Endodermal cell (in vitro differentiated cells): ENCODE measurements around the gene KIAA0825. TPM values are rescaled to one million over a fixed set of nuclear protein-coding genes. Genes with fewer than 3 reads are reported as not detected.

Source experiments
- DNase-seq: peaks from one replicate; pipeline ENCODE4 v3.0.0-alpha.2; 2017
- H3K27ac ChIP-seq: 2 replicates; pipeline ENCODE4 v1.5.1; 2013; ENCODE audit warnings: mild to moderate bottlenecking, low read depth, low read length, moderate library complexity
- H3K27me3 ChIP-seq: 2 replicates; pipeline ENCODE4 v1.6.1; 2013; ENCODE audit warnings: mild to moderate bottlenecking, low read length, moderate library complexity; ENCODE audit not compliant: insufficient read depth, control insufficient read depth, poor library complexity, severe bottlenecking
- H3K36me3 ChIP-seq: 2 replicates; pipeline ENCODE4 v1.7.0; 2013; ENCODE audit warnings: mild to moderate bottlenecking, low read length, moderate library complexity; ENCODE audit not compliant: control insufficient read depth, insufficient read depth
- H3K4me1 ChIP-seq: one replicate; pipeline ENCODE4 v1.7.0; 2013; ENCODE audit warnings: low read length; ENCODE audit not compliant: control insufficient read depth, insufficient read depth
- H3K4me3 ChIP-seq: 2 replicates; pipeline ENCODE4 v1.5.1; 2013; ENCODE audit warnings: mild to moderate bottlenecking, low read length, moderate library complexity
- H3K9ac ChIP-seq: 2 replicates; pipeline ENCODE4 v1.6.1; 2013; ENCODE audit warnings: mild to moderate bottlenecking, low read length, moderate library complexity; ENCODE audit not compliant: poor library complexity, severe bottlenecking; ENCODE audit errors: extremely low read depth
- H3K9me3 ChIP-seq: 2 replicates; pipeline ENCODE4 v1.6.1; 2013; ENCODE audit warnings: mild to moderate bottlenecking, low read length, moderate library complexity; ENCODE audit not compliant: control insufficient read depth
- H3K27ac Mint-ChIP-seq: 2 replicates; pipeline ENCODE4 v1.8.0; 2020; ENCODE audit warnings: mixed read lengths
- H3K27me3 Mint-ChIP-seq: 2 replicates; pipeline ENCODE4 v1.8.0; 2021; ENCODE audit warnings: mild to moderate bottlenecking, mixed read lengths; ENCODE audit not compliant: insufficient read depth
- H3K36me3 Mint-ChIP-seq: 2 replicates; pipeline ENCODE4 v1.8.0; 2020; ENCODE audit warnings: low read depth, mixed read lengths
- H3K4me1 Mint-ChIP-seq: 2 replicates; pipeline ENCODE4 v1.8.0; 2020; ENCODE audit warnings: mixed read lengths
- H3K4me3 Mint-ChIP-seq: 2 replicates; pipeline ENCODE4 v1.8.0; 2020; ENCODE audit warnings: mild to moderate bottlenecking, moderate library complexity, mixed read lengths
- H3K9me3 Mint-ChIP-seq: 2 replicates; pipeline ENCODE4 v1.8.0; 2020; ENCODE audit warnings: mild to moderate bottlenecking, mixed read lengths
- CTCF ChIP-seq: fragments of 200-600 bp; sonication (generic); conservative IDR thresholded peaks from 2 replicates; pipeline ENCODE4 v1.5.0; 2021; ENCODE audit warnings: antibody characterized with exemption, mild to moderate bottlenecking
- WGBS, 2 experiments: methylation state at CpG; one replicate each; pipeline versions ENCODE4 v1.1.5 to v1.1.7; 2013; ENCODE audit warnings: missing lambda C conversion rate in 2 of 2, mixed read lengths in 1 of 2; ENCODE audit not compliant: insufficient coverage in 1 of 2, insufficient read length in 1 of 2; 5-methylcytosine and 5-hydroxymethylcytosine counted together
- total RNA-seq, 2 donors: library from RNA; stranded (reverse); fragmentation: NEBNext Ultra II Directional in 1 of 2; extraction: Animal tissue kit (Norgen Biotek cat#: 25700) in 1 of 2; gene quantifications; 2 replicates in 1 of 2; 3 replicates in 1 of 2; pipeline ENCODE4 v1.2.1, GENCODE V29; 2021

The KIAA0825 gene
- total RNA-seq, 2 donors from 2014 or later: 2.6 to 3.1 TPM

DNA sequence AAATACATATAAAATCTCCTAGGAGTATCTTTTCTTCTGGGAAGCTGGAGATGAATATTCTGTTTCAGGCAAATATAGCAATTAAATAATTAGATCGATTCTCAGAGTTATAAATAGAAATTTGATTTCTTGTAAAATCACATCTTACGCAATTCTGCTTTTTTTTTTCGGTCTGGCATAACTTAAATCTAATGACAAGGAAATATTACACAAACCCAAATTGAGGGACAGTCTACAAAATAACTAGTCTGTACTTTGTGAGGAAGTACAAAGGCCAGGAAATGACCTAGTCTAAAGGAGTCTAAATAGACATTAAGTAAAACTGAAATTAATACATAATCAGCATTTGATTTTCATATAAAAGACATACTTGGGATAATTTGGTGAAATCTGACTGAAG is 133.3 kb downstream of the KIAA0825 start:
- Mint-ChIP-seq H3K36me3 (no peaks in the 10 kb centered on the region), H3K27ac (no peak overlapping the region), H3K4me3 (no peak overlapping the region), H3K4me1 (no peaks in the 10 kb centered on the region), H3K9me3 (no peaks in the 10 kb centered on the region), H3K27me3 (no peaks in the 10 kb centered on the region)
- TF ChIP-seq CTCF: no peak
- H3K9ac ChIP-seq: no peak overlapping the region
- H3K4me3 ChIP-seq: no peak overlapping the region
- no peaks in the 10 kb centered on the region for H3K36me3 ChIP-seq
- no peak for DNase-seq
- 96% methylated on average over 3 of the region's 3 CpGs; no CpG with 5 or more reads in 1 of the 2 experiments for WGBS, 2 experiments
- H3K27ac ChIP-seq: no peak overlapping the region
- no peaks in the 10 kb centered on the region for H3K9me3 ChIP-seq
- H3K27me3 ChIP-seq: no peaks in the 10 kb centered on the region
- H3K4me1 ChIP-seq: no peaks in the 10 kb centered on the region

DNA sequence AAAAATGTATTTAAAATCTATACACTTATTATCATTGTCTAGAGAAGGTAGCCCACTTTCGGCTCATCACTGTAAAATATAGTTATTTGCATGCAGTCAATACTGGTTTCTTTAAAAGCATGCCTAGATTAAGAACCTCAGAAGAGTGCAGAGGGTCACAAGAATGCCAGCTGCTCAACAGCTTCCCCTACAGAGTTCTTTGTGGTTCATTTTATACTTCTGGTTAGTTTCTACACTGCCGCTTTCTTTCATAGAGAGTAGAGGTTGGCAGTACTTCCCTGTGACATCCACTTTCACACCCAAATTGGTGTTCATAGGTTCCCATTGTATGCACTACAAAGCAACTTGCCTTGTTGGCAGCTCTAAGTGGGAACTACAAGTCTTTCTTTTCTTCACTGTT is 137.3 kb downstream of the KIAA0825 start:
- no peak overlapping the region for H3K4me3 ChIP-seq
- H3K4me1 Mint-ChIP-seq: no peaks in the 10 kb centered on the region
- no peaks in the 10 kb centered on the region for H3K36me3 ChIP-seq
- no peak for DNase-seq
- H3K27ac ChIP-seq: no peak overlapping the region
- no peak overlapping the region for H3K4me3 Mint-ChIP-seq
- TF ChIP-seq CTCF: no peak
- no peaks in the 10 kb centered on the region for H3K9me3 Mint-ChIP-seq
- H3K27ac Mint-ChIP-seq: no peak overlapping the region
- no peaks in the 10 kb centered on the region for H3K27me3 Mint-ChIP-seq
- 98% methylated on average over 2 of the region's 2 CpGs; no CpG with 5 or more reads in 1 of the 2 experiments for WGBS, 2 experiments
- H3K4me1 ChIP-seq: no peaks in the 10 kb centered on the region
- no peak overlapping the region for H3K9ac ChIP-seq
- H3K9me3 ChIP-seq: no peaks in the 10 kb centered on the region
- H3K36me3 Mint-ChIP-seq: no peaks in the 10 kb centered on the region
- no peaks in the 10 kb centered on the region for H3K27me3 ChIP-seq

- H3K9ac ChIP-seq: no peak overlapping the region
- no peaks in the 10 kb centered on the region for H3K27me3 ChIP-seq
- no peak for TF ChIP-seq CTCF
- H3K27ac ChIP-seq: no peak overlapping the region
- H3K9me3 Mint-ChIP-seq: no peaks in the 10 kb centered on the region
- H3K36me3 ChIP-seq: no peaks in the 10 kb centered on the region
- H3K27ac Mint-ChIP-seq: no peak overlapping the region
- H3K9me3 ChIP-seq: no peaks in the 10 kb centered on the region
- no peaks in the 10 kb centered on the region for H3K4me1 Mint-ChIP-seq
- no peak overlapping the region for H3K4me3 ChIP-seq
- no peaks in the 10 kb centered on the region for H3K36me3 Mint-ChIP-seq
- WGBS, 2 experiments: no CpG with 5 or more reads among the region's 1 CpG
- no peak for DNase-seq
- H3K4me1 ChIP-seq: no peaks in the 10 kb centered on the region
- no peaks in the 10 kb centered on the region for H3K27me3 Mint-ChIP-seq
- no peak overlapping the region for H3K4me3 Mint-ChIP-seq
Measured at GRCh38 chr5:94480486-94480885, 137.9 kb downstream of the KIAA0825 start.
